ENCODE measurements around the gene CPSF4L.
"Not testable (repeated sequence)": the region's sequence is repeated elsewhere in the genome, so short reads cannot be mapped to it uniquely, and the experiment has no call there.

CPSF4L gene, protein sequence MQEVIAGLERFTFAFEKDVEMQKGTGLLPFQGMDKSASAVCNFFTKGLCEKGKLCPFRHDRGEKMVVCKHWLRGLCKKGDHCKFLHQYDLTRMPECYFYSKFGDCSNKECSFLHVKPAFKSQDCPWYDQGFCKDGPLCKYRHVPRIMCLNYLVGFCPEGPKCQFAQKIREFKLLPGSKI

DNA sequence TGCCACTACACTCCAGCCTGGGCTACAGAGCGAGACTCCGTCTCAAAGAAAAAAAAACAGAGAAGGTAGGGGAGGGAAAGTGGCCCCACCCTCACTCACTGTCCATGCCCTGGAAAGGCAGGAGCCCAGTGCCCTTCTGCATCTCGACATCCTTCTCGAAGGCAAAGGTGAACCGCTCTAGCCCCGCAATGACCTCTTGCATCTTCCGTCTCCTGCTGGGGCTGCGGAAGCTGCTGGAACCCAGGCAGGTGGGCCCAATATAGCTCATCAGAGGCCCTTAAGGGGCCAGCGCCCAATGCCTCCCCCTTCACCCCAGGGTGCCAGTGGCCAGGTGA lies at the start of gene CPSF4L:
CPSF4L (minus strand) TSS at position 264 of the 335 bp plus-strand sequence; CDS start at position 202, 62 bp downstream.
- DNase-seq, result no peak

DNA sequence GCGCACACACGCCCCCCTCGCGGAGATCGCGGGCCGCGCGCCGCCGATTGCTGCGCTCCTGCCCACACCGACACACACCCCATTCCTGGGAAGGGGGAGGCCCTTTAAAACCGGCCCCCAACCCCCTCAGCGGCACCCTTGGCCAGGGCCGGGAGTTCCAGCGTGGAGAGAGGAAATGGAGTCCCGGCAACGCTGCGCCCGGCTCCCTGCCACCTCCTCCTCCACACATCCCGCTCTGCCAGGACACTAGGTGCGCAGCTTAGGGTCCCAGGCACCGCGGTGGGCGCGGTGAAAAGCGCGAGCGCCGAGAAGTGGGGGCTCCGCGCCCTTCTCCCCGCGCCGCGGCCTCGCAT lies 49.7 kb upstream of the CPSF4L start:
- no peak for DNase-seq

DNA sequence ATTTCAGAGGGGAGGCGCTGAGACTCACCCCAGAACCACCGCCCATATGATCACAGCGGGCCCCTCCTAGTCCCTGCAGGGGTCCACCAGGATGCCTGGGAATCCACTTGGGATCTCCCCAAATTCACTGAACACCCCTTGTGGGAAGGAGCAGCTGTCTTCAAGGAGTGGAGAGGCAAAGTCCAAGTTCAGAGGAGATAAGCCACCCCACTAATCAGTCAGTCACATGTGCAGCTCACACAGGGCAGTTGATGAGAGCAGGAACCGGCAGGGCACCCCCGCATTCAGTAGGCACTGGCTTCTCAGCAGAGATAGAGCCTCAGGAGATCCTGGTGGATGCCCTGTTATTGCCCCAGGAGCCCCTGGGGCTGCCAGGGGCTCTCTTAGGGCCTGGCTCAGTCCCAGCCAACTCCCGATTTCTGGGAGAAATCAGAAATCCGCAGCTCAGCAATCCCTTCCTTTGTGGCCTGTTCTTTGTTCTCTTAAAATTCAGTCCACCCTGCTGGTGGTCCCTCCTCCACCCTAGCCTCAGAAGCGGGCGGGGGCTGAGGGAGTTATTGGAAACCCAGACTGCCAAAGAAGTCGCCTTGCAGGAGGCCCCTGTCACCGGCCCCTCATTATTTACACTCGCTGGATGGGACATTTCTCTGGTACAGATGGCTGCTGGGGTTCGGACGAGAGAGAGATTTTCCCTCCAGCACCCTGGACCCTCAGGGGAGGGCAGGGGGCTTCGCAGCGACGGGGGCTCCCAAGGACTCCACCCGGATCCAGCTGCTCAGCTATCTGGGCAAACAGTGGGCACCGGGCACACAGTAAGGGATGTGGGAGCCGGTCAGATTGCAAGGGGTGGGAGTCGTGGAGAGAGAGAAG lies 48.3 kb upstream of the CPSF4L start:
- no peak for DNase-seq

DNA sequence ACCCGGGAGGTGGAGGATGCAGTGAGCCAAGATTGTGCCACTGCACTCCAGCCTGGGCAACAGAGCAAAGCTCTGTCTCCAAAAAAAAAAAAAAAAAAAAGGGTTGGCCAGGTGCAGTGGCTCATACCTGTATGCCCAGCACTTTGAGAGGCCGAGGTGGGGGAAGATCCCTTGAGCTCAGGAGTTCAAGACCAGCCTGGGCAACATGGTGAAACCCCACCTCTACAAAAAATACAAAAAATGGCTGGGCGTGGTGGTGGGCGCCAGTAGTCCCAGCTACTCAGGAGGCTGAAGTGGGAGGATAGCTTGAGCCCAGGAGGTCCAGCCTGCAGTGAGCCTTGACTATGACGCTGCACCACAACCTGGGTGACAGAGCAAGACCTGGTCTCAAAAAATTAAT lies 47.3 kb upstream of the CPSF4L start:
- DNase-seq, result not testable (repeated sequence)

DNA sequence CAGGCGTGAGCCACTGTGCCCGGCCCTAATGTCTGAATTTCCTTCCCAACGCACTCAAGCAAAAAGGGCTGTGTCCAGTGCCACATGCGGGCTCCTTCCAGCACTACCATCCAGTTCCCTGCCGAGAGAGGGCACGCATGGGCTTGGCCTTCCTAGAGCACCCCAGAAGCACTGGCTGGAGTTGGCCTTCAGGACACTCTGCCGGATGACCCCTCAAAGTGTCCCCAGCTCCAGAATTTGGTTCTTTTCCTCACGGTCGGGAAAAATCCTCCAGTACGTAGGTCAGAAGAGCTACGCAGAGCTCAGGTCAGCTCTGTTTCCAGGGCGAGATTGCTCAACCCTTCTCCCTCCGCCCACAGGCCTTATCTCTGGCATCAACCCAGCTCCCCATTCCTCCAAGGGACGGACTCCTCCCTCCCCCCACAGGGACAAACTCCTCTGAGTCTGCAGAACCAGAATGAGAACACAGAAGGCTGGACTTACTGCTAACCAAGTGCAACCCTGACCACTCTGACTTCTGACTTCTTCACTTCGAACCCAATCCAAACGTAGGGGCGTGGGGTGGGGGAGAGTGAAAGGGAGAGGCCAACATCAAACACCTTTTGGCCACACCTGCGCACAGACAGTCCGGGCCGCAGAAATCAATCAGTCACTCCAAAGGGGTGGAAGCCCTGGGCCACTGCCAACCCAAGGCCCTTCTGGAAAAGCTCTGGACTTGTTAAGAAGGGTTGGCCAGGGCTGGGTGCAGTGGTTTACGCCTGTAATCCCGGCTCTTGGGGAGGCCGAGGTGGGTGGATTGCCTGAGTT lies 46.5 kb upstream of the CPSF4L start:
- DNase-seq, result no peak

DNA sequence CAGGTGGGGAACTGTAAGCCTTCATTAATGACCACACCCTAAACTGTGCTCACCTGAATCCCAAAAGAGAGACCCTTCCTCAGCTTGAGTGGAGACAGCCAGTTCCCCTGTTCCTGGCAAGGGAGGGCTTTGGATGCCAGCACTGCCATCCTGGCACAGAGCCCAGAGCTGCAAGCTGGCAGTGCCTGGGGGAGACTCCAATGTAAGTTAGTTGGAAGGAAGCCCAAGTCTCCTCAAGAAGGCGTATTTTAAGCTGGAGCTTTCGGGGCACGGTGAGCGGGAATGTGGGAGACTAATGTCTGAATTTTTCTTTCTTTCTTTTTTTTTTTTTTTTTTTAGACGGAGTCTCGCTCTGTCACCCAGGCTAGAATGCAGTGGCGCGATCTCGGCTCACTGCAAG lies 45.5 kb upstream of the CPSF4L start:
- no peak for DNase-seq

DNA sequence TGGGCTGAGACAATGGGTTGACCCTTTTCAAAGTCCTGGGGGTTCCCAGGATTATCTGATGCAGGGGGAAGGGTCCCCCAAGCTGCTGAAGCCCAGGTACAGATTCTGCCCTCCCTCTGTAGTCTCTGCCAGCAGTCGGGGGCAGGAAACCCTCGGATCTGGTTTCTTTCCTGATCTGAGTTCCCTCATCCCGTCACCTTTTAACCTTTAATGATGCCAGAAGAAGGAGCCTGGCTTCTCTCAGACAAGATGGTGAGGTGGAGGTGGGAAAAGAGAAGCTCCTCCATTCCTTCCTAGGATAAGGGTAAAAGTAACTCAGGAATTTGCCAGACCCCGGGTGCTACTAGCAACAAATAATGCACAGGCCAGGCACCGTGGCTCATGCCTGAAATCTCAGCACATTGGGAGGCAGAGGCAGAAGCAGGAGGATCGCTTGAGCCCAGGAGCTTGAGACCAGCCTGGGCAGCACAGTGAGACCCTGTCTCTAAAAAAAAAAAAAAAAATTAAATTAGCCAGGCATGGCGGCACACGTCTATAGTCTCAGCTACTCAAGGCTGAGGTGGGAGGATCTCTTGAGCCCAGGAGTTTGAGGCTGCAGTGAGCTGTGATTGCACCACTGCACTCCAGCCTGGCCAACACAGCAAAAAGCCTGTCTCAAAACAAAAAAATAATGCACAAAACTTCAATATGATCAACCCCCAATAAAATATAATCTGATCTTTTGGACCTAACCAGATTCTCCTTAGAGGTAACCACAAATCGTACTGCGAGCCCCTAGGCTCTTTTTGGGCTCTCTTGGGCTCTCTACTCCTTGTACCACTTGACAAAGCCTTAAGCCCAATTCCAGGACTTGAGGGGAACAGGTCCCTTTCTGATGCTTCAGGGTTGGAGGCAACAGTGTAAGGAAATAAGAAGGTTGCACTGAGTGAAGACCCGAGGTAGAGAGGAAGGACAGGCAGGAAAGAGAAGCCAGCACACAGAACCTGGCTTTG lies 44.5 kb upstream of the CPSF4L start:
- DNase-seq, result no peak

DNA sequence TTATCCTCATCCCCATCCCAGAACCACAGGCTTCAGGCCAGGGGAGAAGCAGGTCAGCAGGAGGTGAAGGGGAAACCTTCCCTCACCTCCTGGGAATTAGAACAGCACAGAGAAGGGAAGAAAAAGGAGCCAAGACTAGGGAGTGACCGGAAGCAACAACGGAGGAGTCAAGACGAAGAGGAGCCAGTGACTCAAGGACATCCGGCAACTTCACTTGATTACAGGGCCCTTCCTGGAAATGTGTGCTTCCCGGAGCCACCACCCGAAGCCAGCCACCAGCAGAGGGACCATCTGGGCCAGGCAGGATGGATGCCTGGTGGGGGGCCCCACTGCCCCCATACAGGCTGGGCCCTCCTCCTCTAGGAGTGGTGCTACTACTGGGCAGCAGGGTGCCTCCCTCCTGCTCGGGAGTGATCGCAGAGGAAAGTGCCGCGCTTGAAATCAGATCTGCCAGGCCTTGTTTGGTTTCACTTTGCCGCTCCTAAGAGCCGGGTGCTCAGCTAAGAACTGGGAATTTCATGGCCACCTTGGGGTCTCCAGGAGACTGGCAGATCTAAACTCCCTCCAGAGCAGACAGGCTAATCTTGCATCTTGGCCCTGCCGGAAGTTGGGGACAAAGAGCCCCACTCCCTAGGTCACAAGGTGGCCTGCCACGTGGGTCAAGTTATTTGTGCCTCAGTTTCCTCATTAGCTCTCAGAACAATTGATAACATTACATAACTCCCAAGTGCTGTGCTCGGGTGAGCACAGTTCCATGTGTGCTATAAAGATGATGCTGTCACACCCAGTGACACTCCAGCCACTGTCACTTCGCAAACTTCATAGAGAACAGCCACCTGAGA lies 43.5 kb upstream of the CPSF4L start:
- DNase-seq, result no peak

DNA sequence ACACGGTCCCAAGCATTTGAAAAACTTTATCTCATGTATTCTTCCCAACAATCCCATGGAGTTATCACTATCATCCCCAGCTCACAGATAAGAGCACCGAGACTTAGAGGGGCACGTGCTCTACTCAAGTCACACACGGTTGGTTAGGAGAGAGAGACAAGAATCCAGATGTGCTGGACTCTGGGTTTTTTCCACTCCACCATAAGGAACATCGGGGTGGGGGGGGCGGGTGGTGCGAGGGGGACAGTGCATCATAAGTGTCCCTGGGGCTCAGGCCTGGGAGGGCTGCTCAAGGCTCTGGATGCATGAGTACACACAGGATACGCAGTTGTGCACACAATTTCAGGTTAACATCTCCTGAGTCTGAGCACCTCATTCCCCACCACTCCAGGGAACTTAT lies 42.8 kb upstream of the CPSF4L start:
- DNase-seq, result no peak

DNA sequence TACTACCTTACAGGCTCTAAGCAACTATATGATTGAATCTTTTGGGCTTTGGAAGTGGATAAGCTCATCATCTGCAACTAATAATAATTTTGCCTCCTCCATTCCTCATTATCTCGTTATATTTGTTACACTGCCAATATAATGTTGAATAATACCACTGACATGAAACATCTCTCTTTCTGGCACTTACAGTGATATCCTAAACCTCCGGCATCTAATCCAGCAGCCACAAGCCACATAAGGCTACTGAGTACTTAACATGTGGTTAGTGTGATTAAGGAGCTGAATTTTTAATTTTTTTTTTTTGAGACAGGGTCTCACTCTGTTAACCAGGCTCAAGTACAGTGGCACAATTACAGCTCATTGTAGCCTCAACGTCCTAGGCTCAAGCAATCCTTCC lies 40.5 kb upstream of the CPSF4L start:
- no peak for DNase-seq

DNA sequence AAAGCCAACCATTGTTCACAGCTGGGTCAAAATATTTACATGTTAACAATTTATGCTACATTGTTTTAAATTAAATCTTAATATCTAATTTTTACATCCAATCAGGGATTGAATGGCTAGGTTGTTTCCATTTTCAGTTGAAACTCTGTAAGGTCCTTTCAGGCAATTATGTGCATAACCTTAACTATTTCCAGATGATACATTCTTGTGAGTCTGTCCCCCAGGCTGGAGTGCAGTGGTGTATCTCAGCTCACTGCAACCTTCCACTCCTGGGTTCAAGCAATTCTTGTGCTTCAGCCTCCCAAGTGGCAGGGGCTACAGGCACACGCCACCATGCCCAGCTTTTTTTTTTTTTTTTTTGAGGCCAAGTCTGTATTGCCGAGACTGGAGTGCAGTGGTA lies 39.7 kb upstream of the CPSF4L start:
- DNase-seq, result no peak

DNA sequence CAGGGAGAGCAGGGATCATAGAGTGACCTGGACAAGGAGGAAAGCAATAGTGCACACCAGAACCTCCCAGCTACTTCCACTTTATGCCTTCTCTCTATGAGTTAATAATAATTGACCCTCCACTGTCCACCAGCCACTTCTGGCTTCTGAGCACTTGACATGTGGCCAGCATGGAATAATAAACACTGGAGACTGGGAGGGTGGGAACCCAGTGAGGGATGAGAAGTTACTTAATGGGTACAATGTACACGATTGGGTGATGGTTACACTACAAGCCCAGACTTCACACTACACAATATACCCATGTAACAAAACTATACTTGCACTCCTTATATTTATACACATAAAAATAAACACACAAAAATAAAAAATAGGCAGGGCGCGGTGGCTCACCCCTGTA lies 38.7 kb upstream of the CPSF4L start:
- DNase-seq, result no peak

DNA sequence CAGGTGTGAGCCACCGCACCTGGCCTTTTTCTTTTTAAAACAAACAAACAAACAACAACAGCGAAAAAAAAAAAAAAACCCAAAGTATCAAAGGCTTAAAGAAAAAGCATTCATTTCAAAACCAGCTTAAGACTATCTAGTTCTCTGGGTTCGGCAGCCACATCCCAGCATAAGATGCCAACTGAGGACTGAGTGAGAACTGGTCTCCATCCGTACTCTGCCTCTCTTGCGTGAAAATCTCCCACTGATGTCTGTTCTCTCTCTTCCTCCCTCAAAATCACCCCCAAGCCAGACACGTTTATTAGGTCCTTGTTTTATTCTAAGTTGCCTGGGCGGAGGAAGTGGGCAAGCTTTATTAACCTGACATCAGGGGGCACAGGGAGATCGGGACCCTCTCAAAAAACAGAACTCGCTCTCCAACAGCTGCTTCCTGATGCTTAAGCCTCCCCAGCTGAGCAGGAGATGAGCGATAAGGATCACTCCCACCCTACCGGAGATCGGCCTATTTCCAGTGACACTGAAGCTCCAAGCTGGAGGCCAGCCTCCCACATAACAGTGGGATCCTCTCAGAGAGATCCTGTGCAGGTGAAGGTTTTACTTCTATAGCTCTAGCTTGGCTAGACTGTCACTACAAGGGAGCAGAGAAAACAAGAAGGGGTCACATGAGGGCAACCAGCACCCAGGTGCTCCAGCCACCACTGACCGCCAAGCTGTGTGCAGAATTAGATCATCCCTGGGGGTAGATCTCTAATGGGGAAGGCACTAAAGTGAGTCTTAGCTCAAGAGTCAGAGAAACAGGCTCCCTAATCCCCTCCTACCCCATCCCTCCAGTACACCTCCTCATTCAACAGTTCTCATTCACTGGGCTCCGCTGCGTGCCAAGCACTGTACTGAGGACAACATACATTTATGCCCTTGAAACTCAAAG lies 36.5 kb upstream of the CPSF4L start:
- DNase-seq, result no peak

DNA sequence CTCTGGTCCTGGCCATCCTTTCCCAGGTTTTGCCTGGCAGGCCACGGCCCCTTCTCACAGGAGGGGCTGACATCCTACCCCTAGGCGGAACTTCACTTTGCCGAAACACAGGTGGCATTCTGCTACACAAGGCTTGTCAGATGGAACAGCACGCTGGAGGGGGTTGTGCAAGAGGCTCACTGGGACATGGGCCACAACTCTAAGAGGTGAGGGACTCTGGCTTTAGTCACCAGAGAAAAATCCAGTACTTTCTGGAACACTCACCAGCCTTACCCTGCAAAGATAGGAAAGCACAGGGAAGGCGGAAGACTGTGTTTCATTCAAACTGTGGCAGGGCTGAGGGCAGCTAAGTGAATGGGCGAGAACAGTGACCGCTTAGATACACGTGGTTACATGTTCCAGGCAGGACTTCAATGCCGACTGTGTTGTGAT lies 31.8 kb upstream of the CPSF4L start:
- DNase-seq, result no peak

DNA sequence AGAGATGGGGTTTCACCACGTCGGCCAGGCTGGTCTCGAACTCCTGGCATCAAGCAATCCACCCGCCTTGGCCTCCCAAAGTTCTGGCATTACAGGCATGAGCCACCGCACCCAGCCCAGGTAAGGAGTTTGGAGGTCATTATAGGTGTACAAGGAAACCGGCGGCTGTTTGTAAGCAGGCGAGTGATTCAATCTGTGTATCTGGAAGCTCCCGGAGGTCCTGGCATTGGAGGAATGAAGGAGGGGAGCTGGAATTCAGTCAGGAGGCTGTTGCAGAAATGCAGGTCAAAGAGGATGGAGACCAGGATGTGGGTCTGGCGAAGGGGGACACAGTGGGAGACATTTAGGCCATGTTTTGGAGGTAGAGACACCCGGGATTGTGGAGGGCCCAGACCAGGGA lies 31.4 kb upstream of the CPSF4L start:
- DNase-seq, result no peak

DNA sequence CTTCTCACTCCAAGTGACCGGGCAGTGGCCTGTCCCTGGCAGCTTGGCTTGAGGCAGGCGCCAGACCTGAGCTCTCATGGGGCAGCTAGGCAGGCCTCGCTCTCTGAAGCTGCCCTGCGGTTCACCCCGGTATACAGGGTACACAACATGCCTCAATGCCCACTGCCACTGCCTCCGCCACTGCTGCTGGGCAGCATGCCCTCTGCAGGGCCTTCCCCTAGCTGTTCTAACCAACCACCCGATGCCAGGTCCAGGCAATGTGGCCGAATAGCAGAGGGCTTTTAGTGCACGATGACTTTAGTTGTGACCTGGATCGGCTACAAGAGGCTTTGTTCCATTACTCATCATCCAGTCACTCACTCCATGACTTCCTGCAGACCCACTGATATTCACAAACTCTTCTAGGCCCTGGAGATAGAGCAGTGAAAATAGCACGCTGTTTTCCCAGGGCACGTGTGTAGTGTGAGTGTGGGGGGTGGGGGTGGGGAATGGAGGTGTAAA lies 30.4 kb upstream of the CPSF4L start:
- DNase-seq, result no peak

DNA sequence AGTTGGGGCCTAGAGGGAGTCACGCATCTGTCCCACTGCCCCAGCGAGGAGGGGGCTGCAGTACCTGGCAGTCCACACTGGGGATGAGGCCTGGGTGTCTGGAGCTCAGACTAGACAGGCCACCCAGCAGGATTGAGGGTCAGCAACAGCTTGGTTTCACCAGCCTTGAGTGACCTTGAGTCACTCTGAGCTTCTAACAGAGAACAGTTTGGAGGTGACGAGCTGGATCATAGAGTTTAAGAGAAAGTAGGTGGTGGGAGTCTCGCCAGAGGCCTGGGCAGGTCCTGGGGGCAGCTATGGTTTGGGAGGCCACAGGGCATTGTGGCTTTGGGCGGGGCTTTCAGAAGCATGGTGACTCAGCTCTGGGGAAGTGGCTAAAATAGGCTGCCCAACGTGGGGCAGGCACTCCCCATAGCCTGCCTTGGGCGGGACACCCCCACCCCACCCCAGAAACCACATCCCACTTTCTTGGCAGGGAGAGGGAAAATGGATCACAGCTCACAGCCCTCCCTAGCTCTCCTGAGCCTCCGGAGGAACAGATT lies 29.7 kb upstream of the CPSF4L start:
- DNase-seq, result no peak

DNA sequence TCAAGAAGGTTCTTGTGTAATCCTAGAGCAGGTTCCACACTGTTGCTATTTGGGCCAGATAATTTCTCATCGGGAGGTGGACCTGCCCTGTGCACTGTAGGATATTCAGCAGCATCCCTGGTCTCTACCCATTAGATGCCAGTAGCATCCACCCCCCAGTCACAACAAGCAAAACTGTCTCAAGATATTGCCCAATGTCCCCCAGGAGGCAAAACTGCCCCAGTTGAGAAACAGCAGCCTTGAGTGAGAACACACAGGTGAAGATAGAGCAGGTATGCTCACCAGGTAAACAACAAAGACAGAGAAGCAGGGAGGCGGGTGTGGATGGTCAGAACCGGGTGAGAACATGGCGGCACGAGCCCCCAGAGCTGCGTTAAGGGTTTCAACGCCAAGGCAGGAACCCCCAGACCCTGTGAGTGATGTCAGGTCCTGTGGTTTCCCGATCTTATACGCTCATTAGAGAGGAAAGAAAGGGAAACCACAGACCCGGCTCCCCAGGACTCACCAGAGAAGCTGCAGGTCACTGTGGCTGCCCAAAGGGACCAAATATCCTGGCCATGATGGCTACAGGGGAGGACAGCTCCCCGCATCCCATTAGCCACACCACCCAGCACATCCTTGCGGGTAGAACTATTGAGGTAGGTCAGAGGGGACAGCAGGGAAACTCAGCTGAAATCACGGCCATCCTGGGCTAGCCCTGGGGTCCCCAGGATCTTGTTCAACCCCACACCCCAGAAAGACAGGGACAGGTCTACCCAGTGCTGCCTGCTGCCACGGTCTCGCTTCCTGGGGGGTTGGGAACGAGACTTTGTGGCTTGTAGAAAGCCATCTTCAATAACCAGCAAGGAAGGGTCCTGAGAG lies 28.9 kb upstream of the CPSF4L start:
- DNase-seq, result no peak

All from activated gamma-delta T cell treated with Interleukin-2 at 50 U/mL for 16 hours (primary cell).